Stimulated activated CD8-positive, alpha-beta memory T cell treated with anti-CD3 and anti-CD28 coated beads, Interleukin-2, amount 100 ng/mL, for 48 hours (primary cell): Measurements from ENCODE around the gene RPUSD1.
"Not testable (repeated sequence)": the region's sequence is repeated elsewhere in the genome, so short reads cannot be mapped to it uniquely, and the experiment has no call there.

Experiments used
- DNase-seq, 2 donors: peaks; one replicate each; pipeline ENCODE4 v3.0.0-alpha.2; 2020; ENCODE audit warnings: low read depth in 2 of 2

Gene RPUSD1

DNA sequence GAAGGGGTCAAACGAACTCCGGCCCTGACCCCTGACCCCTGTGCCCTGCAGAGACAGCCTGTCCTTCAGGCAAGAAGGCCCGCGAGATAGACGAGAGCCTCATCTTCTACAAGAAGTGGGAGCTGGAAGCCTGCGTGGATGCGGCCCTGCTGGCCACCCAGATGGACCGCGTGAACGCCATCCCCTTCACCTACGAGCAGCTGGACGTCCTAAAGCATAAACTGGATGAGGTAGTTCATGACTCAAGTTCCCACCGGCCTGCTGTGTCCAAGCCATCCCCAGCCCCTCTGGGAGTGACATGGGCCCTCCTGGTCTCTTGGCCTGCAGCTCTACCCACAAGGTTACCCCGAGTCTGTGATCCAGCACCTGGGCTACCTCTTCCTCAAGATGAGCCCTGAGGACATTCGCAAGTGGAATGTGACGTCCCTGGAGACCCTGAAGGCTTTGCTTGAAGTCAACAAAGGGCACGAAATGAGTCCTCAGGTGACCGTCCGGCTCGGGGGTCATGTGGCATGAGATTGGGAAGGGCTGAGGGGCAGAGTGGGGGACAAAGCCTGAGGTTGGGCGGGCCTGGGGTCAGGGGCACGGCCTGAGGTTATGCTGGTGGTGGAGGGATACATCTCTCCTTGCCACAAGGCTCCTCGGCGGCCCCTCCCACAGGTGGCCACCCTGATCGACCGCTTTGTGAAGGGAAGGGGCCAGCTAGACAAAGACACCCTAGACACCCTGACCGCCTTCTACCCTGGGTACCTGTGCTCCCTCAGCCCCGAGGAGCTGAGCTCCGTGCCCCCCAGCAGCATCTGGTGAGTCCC lies 22.0 kb downstream of the RPUSD1 start:
- no peak for DNase-seq

DNA sequence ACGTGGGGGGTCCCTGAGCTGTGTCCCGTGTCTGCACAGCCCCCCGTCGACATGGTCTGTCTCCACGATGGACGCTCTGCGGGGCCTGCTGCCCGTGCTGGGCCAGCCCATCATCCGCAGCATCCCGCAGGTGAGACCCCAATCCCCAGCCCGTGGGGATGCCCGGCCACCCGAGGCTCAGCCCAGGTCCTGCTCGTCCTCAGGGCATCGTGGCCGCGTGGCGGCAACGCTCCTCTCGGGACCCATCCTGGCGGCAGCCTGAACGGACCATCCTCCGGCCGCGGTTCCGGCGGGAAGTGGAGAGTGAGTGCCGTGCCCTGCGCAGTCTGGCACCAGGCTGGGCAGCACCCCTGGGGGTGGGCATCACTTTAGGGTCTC lies 22.7 kb downstream of the RPUSD1 start:
- no peak for DNase-seq

DNA sequence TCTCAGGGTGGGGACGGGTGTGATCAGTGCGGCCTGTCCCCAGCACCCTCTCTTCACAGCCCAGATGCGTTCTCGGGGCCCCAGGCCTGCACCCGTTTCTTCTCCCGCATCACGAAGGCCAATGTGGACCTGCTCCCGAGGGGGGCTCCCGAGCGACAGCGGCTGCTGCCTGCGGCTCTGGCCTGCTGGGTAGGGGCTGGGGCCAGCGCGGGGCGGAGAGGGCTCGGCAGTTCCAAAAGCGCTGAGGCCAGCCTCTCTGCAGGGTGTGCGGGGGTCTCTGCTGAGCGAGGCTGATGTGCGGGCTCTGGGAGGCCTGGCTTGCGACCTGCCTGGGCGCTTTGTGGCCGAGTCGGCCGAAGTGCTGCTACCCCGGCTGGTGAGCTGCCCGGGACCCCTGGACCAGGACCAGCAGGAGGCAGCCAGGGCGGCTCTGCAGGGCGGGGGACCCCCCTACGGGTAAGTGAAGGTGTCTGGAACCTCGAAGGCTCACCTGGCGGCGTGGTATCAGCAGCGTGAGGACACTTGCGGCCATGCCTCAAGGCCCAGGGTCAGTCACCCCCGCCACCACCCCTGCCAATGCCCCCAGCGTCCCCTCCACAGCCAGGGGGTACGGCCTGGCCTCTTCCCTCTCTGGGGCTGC lies 23.2 kb downstream of the RPUSD1 start:
- no peak for DNase-seq

DNA sequence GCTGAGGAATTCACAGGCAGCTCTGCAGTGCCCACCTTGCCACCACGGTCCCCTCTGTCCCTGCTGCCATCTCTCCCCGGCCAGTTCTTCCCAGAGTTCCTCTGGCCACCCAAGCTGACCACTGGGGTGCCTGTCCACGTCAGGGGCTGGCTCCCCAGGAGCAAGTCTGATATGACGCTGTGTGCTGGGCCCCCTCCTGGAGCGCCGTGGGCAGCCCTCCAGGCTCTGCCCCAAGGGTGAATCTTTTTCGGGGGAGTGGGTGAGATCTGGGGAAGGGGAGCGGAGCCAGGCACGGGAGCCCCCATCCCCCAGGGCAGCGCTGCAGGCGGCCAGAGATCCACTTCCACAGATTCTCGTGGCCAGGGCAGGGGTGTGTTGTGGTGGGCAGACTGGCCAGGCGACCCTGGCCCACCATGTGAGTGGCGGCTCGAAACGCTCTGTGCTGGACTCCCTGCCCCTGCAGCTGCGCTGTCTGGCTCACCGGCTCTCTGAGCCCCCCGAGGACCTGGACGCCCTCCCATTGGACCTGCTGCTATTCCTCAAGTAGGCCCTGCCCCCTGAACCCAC lies 23.9 kb downstream of the RPUSD1 start:
- DNase-seq: no peak

DNA sequence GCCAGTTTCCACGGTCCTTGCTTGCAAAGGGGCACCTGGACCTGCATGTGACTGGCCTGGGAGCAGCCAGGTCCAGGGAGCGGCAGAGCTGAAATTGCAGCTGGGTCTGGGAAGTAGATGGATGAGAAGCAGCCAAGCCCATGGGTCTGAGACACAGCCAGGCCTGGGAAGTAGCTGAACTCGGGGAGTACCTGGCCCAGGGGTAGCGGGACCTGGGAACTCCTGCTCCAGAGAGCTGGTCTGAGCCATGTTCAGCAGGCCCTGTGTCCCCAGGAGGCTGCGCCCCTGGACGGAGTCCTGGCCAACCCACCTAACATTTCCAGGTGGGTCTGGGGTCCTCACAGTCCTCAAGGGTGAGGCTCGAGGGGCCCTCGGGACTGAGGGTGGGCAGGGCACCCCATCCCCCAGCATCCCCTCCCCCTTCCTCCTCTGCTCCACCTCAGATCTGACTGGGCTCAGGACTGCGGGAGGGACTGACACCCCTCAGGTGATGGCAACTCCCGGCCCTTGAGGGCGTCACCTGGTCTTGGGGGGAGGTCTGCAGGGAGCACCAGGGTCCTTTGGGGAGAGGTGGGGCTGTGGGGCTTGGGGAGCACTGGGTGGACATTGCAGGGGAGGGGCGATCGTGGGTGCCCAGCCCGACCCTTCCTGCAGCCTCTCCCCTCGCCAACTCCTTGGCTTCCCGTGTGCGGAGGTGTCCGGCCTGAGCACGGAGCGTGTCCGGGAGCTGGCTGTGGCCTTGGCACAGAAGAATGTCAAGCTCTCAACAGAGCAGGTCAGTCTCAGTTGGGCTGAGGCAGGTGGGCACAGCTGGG lies 24.6 kb downstream of the RPUSD1 start:
- DNase-seq: no peak

DNA sequence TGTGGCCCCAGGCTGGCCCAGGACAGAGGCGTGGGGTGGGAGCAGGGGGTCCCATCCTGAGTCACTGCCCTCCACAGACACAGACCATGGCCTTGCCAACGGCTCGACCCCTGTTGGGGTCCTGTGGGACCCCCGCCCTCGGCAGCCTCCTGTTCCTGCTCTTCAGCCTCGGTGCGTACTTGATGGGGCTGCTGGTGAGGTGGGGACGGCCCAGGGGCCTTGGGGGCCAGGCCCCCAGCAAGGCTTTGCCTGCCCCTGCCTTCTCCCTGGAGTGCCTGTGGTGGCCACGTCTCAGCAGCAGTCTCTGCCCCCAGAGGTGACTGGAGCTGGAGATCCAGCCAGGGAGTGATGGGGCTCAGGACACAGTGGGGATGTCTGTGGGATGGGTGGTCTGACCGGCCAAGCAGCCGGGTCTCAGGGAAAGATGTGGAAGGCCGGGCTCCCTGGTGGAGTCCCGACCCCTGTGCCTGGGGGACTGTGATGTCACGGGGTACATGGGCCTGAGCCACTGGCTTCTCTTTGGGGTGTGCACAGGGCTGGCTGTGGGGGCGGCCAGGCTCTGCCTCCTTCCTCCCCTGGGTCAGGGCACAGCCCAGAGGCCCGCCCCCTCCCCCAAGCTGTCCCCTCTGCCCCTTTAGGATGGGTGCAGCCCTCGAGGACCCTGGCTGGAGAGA lies 25.4 kb downstream of the RPUSD1 start:
- no peak for DNase-seq

DNA sequence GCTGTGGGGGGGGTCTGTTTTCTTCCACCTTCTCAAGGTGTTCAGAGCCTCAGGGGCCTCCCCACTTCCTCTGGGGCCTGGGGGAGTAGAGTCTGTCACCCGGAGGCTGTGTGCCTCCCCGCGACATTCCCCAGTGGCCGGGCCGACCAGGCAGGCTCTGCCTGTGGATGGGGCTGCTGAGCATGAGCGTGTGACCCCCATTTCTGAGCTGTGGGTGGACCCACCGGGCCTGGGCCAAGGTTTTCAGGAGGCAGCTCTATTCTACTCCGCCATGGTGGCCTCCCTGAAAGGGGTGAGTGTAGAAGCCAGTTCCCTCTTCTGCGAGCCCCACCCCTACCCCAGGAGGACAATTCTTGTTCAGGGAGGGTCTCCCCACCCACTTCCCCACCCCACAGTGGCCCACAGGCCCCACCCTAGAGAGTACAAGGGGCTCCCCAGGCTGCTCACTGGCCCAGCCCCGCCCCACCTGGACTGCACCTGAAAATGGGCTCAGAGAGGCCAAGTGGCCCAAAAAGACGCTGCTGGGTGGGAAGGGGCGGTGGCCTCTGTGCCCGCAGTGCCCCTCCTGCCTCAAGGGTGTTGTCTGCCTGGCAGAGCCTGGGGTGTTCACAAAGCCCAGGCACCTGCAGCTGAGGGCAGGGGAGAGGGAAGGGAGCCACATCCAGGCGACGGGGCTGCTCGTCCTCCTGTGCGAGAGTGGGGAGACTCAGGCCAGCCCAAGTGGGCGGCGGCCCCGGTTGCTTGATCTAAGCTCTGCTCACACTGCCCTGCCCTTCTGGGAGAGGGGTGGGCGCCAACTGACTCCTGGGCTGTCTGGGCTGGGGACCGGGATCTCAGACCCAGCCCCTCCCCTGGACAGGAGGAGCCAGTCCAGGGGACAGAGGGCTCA lies 26.3 kb downstream of the RPUSD1 start:
- DNase-seq: no peak

DNA sequence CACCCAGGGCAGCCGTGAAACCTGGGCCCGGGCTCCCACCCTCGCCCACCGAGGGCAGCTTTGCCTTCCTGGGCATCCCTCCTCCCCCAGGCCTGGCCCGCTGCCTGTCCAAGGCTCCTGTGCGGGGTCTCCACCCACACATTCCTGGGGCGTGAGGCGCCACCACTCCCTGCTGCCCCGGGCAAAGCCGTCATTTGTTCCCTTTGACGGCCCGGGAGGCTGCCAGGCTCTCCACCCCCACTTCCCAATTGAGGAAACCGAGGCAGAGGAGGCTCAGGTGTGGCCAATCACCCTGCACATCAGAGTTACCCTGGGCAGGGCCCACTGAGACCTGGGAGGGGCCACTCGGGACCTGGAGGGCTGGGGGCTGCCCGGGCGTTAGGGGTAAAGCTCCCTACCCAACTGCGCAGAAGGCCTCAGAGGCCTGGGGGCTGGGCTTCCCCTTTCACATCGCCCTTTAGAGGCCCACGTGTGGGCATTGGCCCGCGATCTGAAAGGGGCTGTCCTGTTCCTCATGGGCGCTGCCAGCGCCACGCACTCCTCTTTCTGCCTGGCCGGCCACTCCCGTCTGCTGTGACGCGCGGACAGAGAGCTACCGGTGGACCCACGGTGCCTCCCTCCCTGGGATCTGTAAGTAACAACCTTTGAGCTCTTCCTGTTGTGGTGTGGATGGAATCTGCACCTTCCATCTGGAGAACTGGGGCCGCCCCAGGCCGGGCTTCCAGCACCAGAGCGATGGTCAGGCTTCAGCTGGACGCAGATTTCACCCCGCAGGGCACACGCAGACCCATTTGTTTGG lies 27.4 kb downstream of the RPUSD1 start, which contains the start of gene MSLN:
Gene MSLN, plus strand, starts transcription at position 190 of the 799 bp plus-strand sequence. CDS start 1,947 bp downstream, outside the sequence.
- no peak for DNase-seq

DNA sequence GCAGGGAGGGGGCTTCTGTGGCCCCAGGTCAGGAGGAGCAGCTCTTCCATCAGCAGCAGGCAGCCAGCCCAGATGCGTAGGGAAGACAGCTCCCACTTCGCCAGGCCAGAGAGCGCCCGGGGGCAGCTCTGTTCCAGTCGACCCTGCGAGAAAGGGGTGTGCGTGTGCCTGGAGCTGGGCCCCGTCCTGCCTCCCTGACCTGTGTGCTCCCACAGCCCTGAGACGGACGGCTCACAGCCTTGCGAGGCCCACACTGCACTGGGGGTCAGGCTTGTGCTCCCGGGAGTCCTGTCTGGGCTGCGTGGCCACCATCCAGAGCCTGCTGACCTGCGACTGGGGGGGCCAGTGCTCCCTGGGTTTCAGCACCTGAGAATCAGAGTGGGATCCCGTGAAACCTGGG lies 28.1 kb downstream of the RPUSD1 start:
- no peak for DNase-seq

DNA sequence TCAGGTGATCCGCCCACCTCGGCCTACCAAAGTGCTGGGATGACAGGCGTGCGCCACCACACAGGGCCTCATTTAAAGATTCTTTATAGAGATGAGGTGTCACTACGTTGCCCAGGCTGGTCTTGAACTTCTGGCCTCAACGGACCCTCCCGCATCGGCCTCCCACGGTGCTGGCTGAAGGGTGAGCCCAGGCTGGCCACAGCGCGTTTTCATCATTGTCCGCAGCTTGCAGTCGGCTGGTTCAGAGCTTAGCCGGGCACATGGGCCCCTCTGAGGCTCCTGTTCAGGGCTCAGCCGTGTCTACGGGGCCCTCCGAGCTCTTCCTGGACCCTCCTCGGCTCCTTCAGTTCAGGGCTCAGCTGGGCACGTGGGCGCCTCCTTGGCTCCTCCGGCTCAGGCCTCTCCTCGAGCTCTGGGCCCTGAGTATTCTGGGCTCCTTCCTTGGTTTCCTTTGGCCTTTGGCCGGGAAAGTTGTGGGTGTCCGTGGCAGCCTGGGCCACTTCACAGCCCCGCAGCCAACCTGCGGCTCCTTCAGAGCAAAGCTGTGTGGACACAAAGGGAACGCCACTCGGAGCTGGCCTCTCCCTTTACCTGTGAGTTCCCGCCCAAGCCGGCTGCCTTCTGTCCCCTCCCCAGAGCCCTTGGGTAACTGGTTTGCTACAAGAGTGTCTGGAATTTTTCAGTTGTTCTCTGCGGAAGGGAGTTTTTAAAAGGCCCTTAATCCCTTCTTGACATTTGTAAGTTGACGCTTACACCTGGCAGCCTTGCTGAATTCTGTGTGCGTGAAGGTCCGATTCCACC lies 28.9 kb downstream of the RPUSD1 start:
- DNase-seq: no peak

DNA sequence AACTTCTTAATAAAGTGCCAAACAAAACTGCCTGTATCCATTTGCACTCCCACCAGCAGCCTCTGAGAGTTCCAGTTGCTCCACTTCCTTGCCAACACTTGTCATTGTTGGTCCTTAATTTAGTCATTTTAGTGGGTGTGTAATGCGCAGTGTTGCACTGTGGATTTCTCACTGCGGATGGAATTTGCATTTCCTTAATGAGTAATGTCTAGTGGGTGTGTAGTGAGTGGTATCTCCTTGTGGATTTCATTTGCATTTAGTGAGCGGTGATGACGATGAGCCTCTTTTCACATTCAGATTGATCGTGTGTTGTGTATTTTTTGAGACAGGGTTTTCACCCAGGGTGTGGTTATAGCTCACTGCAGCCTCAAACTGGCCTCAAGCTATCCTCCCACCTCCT lies 31.8 kb downstream of the RPUSD1 start:
- DNase-seq: no peak

DNA sequence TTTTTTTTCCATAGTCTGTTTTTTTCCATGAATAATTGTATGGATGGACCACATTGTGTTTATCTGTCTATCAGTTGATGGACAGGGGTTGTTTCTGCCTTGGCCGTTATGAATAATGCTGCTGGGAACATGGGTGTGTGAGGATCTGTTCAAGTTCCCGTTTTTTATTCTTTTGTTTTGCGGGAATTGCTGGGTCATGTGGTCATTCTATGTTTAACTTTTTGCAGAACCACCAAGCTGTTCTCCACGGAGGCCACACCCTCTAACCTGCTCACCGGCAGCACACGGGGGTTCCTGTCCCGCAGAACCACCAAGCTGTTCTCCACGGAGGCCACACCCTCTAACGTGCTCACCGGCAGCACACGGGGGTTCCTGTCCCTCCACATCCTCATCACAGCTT lies 33.5 kb downstream of the RPUSD1 start:
- DNase-seq: no peak

DNA sequence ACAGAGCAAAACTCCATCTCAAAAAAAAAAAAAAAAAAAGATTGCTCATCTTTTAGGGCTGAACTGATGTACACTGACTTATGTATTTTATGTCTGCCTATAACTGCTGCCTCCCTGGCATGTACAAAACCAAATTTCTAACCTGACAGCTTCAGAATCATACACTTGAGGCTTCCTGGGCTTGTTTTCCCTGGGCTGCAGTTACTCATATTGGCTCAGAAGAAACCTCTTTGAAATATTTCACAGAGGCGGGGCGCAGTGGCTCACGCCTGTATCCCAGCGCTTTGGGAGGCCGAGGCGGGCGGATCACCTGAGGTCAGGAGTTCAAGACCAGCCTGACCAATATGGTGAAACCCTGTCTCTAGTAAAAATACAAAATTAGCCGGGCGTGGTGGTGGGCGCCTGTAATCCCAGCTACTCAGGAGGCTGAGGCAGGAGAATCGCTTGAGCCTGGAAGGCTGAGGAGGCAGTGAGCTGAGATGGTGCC lies 34.0 kb downstream of the RPUSD1 start:
- DNase-seq: not testable (repeated sequence)

DNA sequence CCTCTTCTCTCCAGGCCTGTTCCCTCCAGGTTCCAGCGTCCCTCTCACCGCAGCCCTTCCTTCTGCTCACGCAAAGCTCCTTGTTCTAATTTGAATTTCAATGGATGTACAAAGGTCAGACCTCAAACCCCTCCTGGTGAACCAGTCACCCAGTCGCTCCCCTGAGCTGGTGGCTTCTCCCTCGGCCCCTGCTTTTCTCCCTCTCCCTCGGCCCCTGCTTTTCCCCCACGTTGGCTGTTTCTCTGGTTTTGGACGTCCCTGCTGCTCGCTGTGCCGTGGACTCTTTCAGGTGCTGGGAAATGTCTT lies 36.2 kb downstream of the RPUSD1 start:
- DNase-seq: no peak

DNA sequence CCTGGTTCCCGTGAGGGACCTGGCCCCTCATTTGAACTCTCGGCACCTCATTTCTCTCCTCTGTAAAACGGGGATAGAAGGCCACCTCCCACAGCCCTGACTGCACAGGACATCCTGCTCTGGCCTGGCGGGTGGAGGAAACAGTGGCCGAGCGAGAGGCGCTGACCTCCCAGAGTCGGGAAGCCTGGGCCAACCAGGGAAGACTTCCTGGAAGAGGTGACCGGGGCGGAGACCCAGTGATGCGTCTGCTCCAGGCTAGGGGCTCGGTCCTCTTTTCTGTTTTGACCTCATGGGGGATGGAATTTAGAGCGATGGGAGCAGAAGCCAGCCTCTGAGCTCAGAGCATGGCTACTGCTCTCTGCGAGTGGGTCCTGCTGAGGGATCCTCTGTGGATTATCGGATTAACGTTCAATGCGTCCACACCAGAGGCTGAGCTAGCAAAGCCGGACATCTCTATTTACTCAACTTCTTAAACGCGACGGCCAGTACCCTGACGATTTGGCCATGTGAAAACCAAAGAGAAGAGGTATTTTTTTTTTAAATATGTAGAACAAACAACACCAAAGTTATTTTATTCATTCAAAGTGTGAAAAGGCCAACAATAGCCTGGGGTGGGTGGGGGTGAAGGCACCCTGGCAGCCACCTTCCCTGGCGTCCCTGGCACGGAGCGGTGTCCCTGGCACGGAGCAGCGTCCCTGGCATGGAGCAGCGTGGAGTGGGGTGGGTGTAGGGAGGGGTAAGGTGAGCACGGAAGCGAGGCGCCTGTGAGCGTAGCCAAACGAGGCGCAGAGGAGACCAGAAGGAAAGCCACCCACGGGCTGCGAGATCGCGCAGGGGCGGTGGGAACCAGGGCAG lies 36.8 kb downstream of the RPUSD1 start:
- DNase-seq: no peak

DNA sequence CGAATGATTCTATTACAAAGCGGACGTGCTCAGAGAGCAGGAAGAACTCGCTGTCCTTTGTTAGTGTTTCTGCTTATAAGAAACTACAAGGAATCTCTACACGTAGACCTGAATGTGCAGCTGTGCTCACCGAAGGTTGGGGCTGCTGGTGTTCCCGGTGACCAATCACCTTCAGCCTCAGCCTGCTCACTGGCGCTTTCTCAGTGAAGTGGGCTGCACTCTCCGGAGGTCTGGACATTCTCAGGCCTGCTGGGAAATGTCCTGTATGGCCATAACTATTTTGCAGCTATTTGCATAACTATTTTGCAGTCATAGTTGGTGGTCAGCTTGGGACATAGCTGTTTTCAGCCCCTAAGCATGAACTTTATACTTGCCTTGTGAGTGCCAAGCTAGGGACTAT lies 37.7 kb downstream of the RPUSD1 start:
- DNase-seq: no peak

DNA sequence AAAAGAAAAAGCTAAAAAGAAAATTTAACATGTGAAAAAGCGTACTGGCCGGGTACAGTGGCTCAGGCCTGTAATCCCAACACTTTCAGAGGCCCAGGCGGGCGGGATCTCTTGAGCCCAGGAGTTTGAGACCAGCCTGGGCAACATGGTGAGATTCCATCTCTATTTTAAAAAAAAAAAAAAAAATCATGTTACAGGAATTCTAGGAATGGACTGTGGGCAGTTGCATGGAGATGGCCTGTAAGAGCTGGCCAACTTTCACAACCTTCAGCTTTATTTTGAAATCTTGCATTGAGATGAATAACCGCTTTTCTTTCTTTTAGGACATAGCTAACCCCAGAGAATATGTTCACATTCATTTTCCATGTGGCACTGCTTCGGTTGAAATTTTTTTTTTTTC lies 39.2 kb downstream of the RPUSD1 start:
- no peak for DNase-seq
